ENCODE results near the gene SPATA32.

- TF ChIP-seq POLR2A (IDR thresholded peaks at IDR 0.05) (no peak), CTCF (IDR thresholded peaks at IDR 0.05) (no peak)
These were observed 24.4 kb upstream of the SPATA32 start for GRCh38 chr17:45286286-45286685.
